Endothelial cell of umbilical vein (primary cell): Measurements from ENCODE around the gene KLRK1. TPM values are rescaled to one million over a fixed set of nuclear protein-coding genes. Genes with fewer than 3 reads are reported as not detected.
"Not testable (repeated sequence)": the region's sequence is repeated elsewhere in the genome, so short reads cannot be mapped to it uniquely, and the experiment has no call there.

ENCODE experiments used
- BruUV-seq: library from RNA; stranded (reverse); fragments of 400-500 nt; replicated peaks from 2 replicates; lab custom pipeline; 2021; lab: Mats Ljungman, UMichigan
- CTCF ChIA-PET: fragments of 300-600, 350-600 bp; sonication (Branson Sonifier 250); formaldehyde crosslinking; loops from one replicate; lab custom pipeline; 2021; ENCODE audit warnings: antibody characterized with exemption, inconsistent platforms; lab: Charles Lee
- POLR2A ChIA-PET: fragments of 300-600, 350-600 bp; sonication (Branson Sonifier 250); formaldehyde crosslinking; loops from one replicate; lab custom pipeline; 2021; ENCODE audit warnings: antibody characterized with exemption, inconsistent platforms; lab: Charles Lee
- DNase-seq: peaks from one replicate; pipeline ENCODE4 v3.0.0-alpha.2; 2011; ENCODE audit warnings: low read depth, low spot score
- FAIRE-seq: peaks from 2 replicates; lab custom pipeline; 2011; peaks lifted over from hg19 to GRCh38; lab: Jason Lieb, UNC
- H2AFZ ChIP-seq: 2 replicates; pipeline ENCODE4 v1.6.0; 2012; ENCODE audit warnings: low read depth, low read length, control low read depth, inconsistent platforms
- H3K27ac ChIP-seq: 2 replicates; pipeline ENCODE4 v1.5.1; 2011; ENCODE audit warnings: low read depth, mild to moderate bottlenecking, control low read depth, low read length, moderate library complexity; ENCODE audit not compliant: insufficient read depth
- H3K27me3 ChIP-seq, 2 experiments: 2 replicates each; pipeline versions ENCODE4 v1.6.0 to v1.6.1; 2011; ENCODE audit warnings: low read length in 2 of 2, mixed read lengths in 1 of 2; ENCODE audit not compliant: control insufficient read depth in 2 of 2, insufficient read depth in 2 of 2
- H3K36me3 ChIP-seq, 2 experiments: 2 replicates in 1 of 2; 3 replicates in 1 of 2; pipeline ENCODE4 v1.5.1; 2011; ENCODE audit warnings: low read length in 2 of 2, mild to moderate bottlenecking in 1 of 2, moderate library complexity in 1 of 2; ENCODE audit not compliant: control insufficient read depth in 2 of 2, insufficient read depth in 2 of 2; ENCODE audit errors: extremely low read depth in 1 of 2
- H3K4me1 ChIP-seq: 3 replicates; pipeline ENCODE4 v1.5.1; 2011; ENCODE audit warnings: mild to moderate bottlenecking, low read length; ENCODE audit not compliant: control insufficient read depth, insufficient read depth; ENCODE audit errors: extremely low read depth
- H3K4me2 ChIP-seq: 2 replicates; pipeline ENCODE4 v1.6.1; 2011; ENCODE audit warnings: low read length, control low read depth, mixed read lengths; ENCODE audit not compliant: insufficient read depth
- H3K4me3 ChIP-seq, 3 experiments: fragments of 200-600 bp in 1 of 3; sonication (generic), shearing (Covaris generic) in 1 of 3; replicated peaks in 1 of 3; 2 replicates each; pipeline ENCODE4 v1.5.1; 2011 to 2016; ENCODE audit warnings: control low read depth in 3 of 3, low read length in 3 of 3, mild to moderate bottlenecking in 2 of 3, inconsistent platforms in 1 of 3, low read depth in 1 of 3, moderate library complexity in 1 of 3; ENCODE audit not compliant: insufficient read depth in 1 of 3
- H3K79me2 ChIP-seq: 2 replicates; pipeline ENCODE4 v1.6.0; 2012; ENCODE audit warnings: low read length, inconsistent platforms; ENCODE audit not compliant: control insufficient read depth, insufficient read depth
- H3K9ac ChIP-seq: replicated peaks from 2 replicates; pipeline ENCODE3; 2011; ENCODE audit warnings: low read length, control low read depth; ENCODE audit not compliant: insufficient read depth; ENCODE audit errors: extremely low read depth
- H3K9me1 ChIP-seq: replicated peaks from 3 replicates; pipeline ENCODE4 v1.6.0; 2011; ENCODE audit warnings: mild to moderate bottlenecking, low read length; ENCODE audit not compliant: control insufficient read depth, insufficient read depth; ENCODE audit errors: extremely low read depth
- H3K9me3 ChIP-seq: replicated peaks from 2 replicates; pipeline ENCODE4 v1.5.1; 2012; ENCODE audit warnings: low read length, inconsistent platforms; ENCODE audit not compliant: control insufficient read depth, insufficient read depth
- H4K20me1 ChIP-seq: replicated peaks from 2 replicates; pipeline ENCODE3; 2011; ENCODE audit warnings: mild to moderate bottlenecking, low read length; ENCODE audit not compliant: control insufficient read depth, insufficient read depth; ENCODE audit errors: extremely low read depth
- FOS ChIP-seq: IDR thresholded peaks from 2 replicates; pipeline ENCODE4 v1.6.1; 2011; ENCODE audit warnings: mild to moderate bottlenecking, low read length, moderate library complexity, borderline replicate concordance; ENCODE audit not compliant: insufficient read depth
- dilution Hi-C: fragments of 300-500 bp; cut with MboI; formaldehyde crosslinking; loops from one replicate; pipeline ENCODE4 v1.15.0; 2019; ENCODE audit warnings: low sequenced_read_pairs; ENCODE audit not compliant: extremely low pct_ligation_motif_present
- intact Hi-C: fragments of 100-400 bp; cut with micrococcal nuclease; formaldehyde crosslinking; loops from one replicate; pipeline ENCODE4 v1.10.0; 2022
- polyA plus RNA-seq, 4 experiments: library from polyadenylated mRNA; depleted of rRNA in 3 of 4; stranded (reverse) in 3 of 4; unstranded in 1 of 4; fragments of >200 nt; gene quantifications; 2 replicates each; pipeline versions ENCODE4 v1.2.1 to v1.2.3, GENCODE V29; 2011 to 2012; ENCODE audit warnings: missing spikeins in 1 of 4
- total RNA-seq: library from RNA; stranded (reverse); gene quantifications from 2 replicates; pipeline ENCODE4 v1.2.3, GENCODE V29; 2021
- TF ChIP-seq, protein P1 (sequence below), 2 donors: IDR thresholded peaks; 1 replicate in 1 of 2; 2 replicates in 1 of 2; pipeline ENCODE4 v1.5.1; 2011; ENCODE audit warnings: low read length in 2 of 2, mild to moderate bottlenecking in 2 of 2, moderate library complexity in 2 of 2, control low read depth in 1 of 2, inconsistent platforms in 1 of 2, low read depth in 1 of 2; ENCODE audit not compliant: insufficient read depth in 1 of 2; ENCODE audit errors: extremely low read depth in 1 of 2

The KLRK1 gene
- total and polyA plus RNA-seq, 2 donors (not counting 3 experiments of a cell fraction or from before 2014, with no cell fraction given), result not detected

DNA sequence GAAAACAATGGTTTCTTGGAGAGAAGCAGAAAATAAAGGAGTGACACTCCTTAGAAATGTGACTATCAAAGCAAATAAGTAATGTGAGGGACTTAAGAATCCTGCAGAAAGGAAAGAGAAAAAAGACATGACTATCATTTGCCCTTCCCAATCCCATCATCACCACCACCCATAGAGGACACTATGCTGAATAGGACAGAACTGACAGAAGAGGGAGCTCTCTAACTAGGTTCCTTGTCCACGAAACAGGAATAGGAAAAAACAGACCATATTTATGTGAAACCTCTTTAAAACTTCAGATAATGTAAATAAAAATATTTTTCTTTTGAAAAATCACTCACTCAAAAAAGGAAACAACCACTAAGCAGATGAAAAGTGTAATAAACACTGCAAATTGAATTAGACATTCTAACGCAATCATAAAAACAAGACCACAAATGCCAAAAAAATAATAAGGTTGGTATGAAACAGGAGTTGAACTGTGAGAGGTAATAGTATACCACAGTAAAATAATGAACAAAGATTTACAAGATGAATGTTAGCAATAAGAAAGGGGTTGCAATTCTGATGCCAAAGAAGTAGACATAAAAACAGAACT is 58.1 kb downstream of the KLRK1 start:
- POLR2A ChIA-PET, result no interaction called here
- CTCF ChIA-PET, result interaction anchor here (0.6 to 2.9 kb wide), 14 partner anchors 9 to 418 kb away, joined by 3 to 54 read pairs (median 6); no protein-coding TSS in a partner anchor

DNA sequence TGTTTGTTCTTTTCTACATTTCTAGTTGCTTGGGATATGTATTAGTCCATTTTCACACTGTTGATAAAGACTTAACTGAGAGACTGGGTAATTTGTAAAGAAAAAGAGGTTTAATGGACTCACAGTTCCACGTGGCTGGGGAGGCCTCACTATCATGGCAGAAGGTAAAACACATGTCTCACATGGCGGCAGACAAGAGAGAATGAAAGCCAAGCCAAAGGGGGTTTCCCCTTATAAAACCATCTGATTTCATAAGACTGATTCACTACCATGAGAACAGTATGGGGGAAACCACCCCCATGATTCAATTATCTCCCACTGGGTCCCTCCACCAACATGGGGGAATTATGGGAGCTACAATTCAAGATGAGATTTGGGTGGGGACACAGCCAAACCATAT is 61.1 kb downstream of the KLRK1 start:
- H3K4me1 ChIP-seq, H3K36me3 ChIP-seq, H3K9ac ChIP-seq, H3K9me3 ChIP-seq, H2AFZ ChIP-seq, POLR2A ChIA-PET, BruUV-seq, H3K4me3 ChIP-seq, H3K4me2 ChIP-seq, H3K27ac ChIP-seq, H4K20me1 ChIP-seq, H3K9me1 ChIP-seq, H3K27me3 ChIP-seq, CTCF ChIA-PET, dilution Hi-C loops, FAIRE-seq, H3K79me2 ChIP-seq, DNase-seq: not testable (repeated sequence)
- intact Hi-C loops, result loop anchor here (5.0 kb wide), 1 partner anchor 869 kb away; no protein-coding TSS in a partner anchor

More for the DNA sequence above, 58.1 kb downstream of the KLRK1 start:
- FAIRE-seq (peak; percentile 85), DNase-seq (peak; percentile 62)
- BruUV-seq, result no TSS peak
- Histone ChIP-seq H2AFZ (no peak overlapping the region), H3K4me1 (no peaks in the 10 kb centered on the region), H4K20me1 (no peaks in the 10 kb centered on the region), H3K27ac (no peak overlapping the region), H3K36me3 (no peaks in the 10 kb centered on the region), H3K4me3 (no peak overlapping the region), H3K27me3 (no peaks in the 10 kb centered on the region), H3K79me2 (no peaks in the 10 kb centered on the region), H3K9me3 (no peaks in the 10 kb centered on the region), H3K4me2 (no peak overlapping the region), H3K9me1 (no peaks in the 10 kb centered on the region), H3K9ac (no peak overlapping the region)
- no peak for TF ChIP-seq FOS
- TF ChIP-seq, protein P1, sequence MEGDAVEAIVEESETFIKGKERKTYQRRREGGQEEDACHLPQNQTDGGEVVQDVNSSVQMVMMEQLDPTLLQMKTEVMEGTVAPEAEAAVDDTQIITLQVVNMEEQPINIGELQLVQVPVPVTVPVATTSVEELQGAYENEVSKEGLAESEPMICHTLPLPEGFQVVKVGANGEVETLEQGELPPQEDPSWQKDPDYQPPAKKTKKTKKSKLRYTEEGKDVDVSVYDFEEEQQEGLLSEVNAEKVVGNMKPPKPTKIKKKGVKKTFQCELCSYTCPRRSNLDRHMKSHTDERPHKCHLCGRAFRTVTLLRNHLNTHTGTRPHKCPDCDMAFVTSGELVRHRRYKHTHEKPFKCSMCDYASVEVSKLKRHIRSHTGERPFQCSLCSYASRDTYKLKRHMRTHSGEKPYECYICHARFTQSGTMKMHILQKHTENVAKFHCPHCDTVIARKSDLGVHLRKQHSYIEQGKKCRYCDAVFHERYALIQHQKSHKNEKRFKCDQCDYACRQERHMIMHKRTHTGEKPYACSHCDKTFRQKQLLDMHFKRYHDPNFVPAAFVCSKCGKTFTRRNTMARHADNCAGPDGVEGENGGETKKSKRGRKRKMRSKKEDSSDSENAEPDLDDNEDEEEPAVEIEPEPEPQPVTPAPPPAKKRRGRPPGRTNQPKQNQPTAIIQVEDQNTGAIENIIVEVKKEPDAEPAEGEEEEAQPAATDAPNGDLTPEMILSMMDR (IDR thresholded peaks at IDR 0.05; ENCODE audit: extremely low read depth in 1 of 2, insufficient read depth in 1 of 2, low read depth in 1 of 2, low read length in 2 of 2), result peak; percentile 59 to 65
- intact Hi-C loops, result loop anchor here (1.0 to 10.0 kb wide), 7 partner anchors 96 to 419 kb away; partner anchors contain the start of genes MAGOHB and STYK1
- dilution Hi-C loops, result no loop called here

Other genes with a start within 250 kb of the KLRK1 start
- gene OLR1, start 217.9 kb downstream of the KLRK1 start, total RNA-seq, result not detected in 2 replicates
- gene OLR1, start 217.9 kb downstream of the KLRK1 start, polyA plus RNA-seq, result not detected in 2 replicates
- 0.24 TPM in 1 of 2 replicates, not detected in the other for gene TMEM52B, start 211.0 kb downstream of the KLRK1 start, total RNA-seq
- gene TMEM52B, start 211.0 kb downstream of the KLRK1 start, polyA plus RNA-seq, result not detected in 2 replicates
- 59.4 and 69.0 TPM in 2 replicates for gene GABARAPL1, start 177.2 kb downstream of the KLRK1 start, total RNA-seq
- 64.8 and 65.6 TPM in 2 replicates for gene GABARAPL1, start 177.2 kb downstream of the KLRK1 start, polyA plus RNA-seq
- 0.13 and 0.18 TPM in 2 replicates for gene KLRD1, start 82.2 kb downstream of the KLRK1 start, total RNA-seq
- 0.06 and 0.15 TPM in 2 replicates for gene KLRD1, start 82.2 kb downstream of the KLRK1 start, polyA plus RNA-seq
- gene KLRC4, start 19.7 kb upstream of the KLRK1 start, total RNA-seq, result not detected in 2 replicates
- not detected in 2 replicates for gene KLRC4, start 19.7 kb upstream of the KLRK1 start, polyA plus RNA-seq
- gene KLRC3, start 30.6 kb upstream of the KLRK1 start, total RNA-seq, result not detected in 2 replicates
- not detected in 2 replicates for gene KLRC3, start 30.6 kb upstream of the KLRK1 start, polyA plus RNA-seq
- not detected in 2 replicates for gene KLRC2, start 46.0 kb upstream of the KLRK1 start, total RNA-seq
- not detected in 2 replicates for gene KLRC2, start 46.0 kb upstream of the KLRK1 start, polyA plus RNA-seq
- gene KLRC1, start 63.3 kb upstream of the KLRK1 start, total RNA-seq, result not detected in 2 replicates
- gene KLRC1, start 63.3 kb upstream of the KLRK1 start, polyA plus RNA-seq, result not detected in 2 replicates
- gene EIF2S3B, start 115.8 kb upstream of the KLRK1 start, total RNA-seq, result 0.44 and 0.55 TPM in 2 replicates
- 0.16 and 0.21 TPM in 2 replicates for gene EIF2S3B, start 115.8 kb upstream of the KLRK1 start, polyA plus RNA-seq
- 45.4 and 48.3 TPM in 2 replicates for gene MAGOHB, start 223.6 kb upstream of the KLRK1 start, total RNA-seq
- gene MAGOHB, start 223.6 kb upstream of the KLRK1 start, polyA plus RNA-seq, result 6.2 and 8.9 TPM in 2 replicates